Amygdala (tissue), 56 donors: ENCODE data around the gene PHB1.
"Not testable (repeated sequence)": the region's sequence is repeated elsewhere in the genome, so short reads cannot be mapped to it uniquely, and the experiment has no call there.

ENCODE experiments used
- DNase-seq, 56 donors: peaks; one replicate each; lab custom pipeline; 2025; lab: John Stamatoyannopoulos, UW

The PHB1 gene

GRCh38 chr17:49440581-49440980 lies 25.9 kb upstream of the PHB1 start:
- no peak for DNase-seq

GRCh38 chr17:49439673-49440571 lies 25.2 kb upstream of the PHB1 start:
- DNase-seq = no peak

GRCh38 chr17:49439305-49439672 lies 24.6 kb upstream of the PHB1 start:
- DNase-seq = no peak

GRCh38 chr17:49438436-49439278 lies 24.0 kb upstream of the PHB1 start:
- DNase-seq = peak in 4 of 56 donors; percentile 26 to 38 (median 30)

- no peak for DNase-seq
These were observed 23.2 kb upstream of the PHB1 start for GRCh38 chr17:49437696-49438435.

GRCh38 chr17:49436174-49436573 lies 21.5 kb upstream of the PHB1 start:
- DNase-seq = no peak

GRCh38 chr17:49435671-49436029 lies 21.0 kb upstream of the PHB1 start:
- no peak for DNase-seq

- peak in 24 of 56 donors; percentile 4 to 66 (median 21) for DNase-seq
These were observed 20.4 kb upstream of the PHB1 start for GRCh38 chr17:49434821-49435670.

- DNase-seq = no peak
These were observed 18.5 kb upstream of the PHB1 start for GRCh38 chr17:49433000-49433694.

- DNase-seq = no peak
These were observed 17.1 kb upstream of the PHB1 start for GRCh38 chr17:49431743-49432142.

- no peak for DNase-seq
These were observed 10.3 kb upstream of the PHB1 start for GRCh38 chr17:49425004-49425286.

- not testable (repeated sequence) for DNase-seq
These were observed 9.8 kb upstream of the PHB1 start for GRCh38 chr17:49424276-49425003.

- no peak for DNase-seq
These were observed 8.0 kb upstream of the PHB1 start for GRCh38 chr17:49422714-49423113.

GRCh38 chr17:49419761-49420160 lies 5.1 kb upstream of the PHB1 start:
- not testable (repeated sequence) for DNase-seq

GRCh38 chr17:49418754-49419740 lies 4.4 kb upstream of the PHB1 start:
- not testable (repeated sequence) for DNase-seq

- no peak for DNase-seq
These were observed 436 bp downstream of the PHB1 start for GRCh38 chr17:49414271-49414621.

- no peak for DNase-seq
These were observed 5.6 kb downstream of the PHB1 start for GRCh38 chr17:49409066-49409465.
